Activated CD4-positive, alpha-beta T cell treated with anti-CD3 and anti-CD28 coated beads, Interleukin-2, Interleukin-6, amounts not matched to agents 100 ng/mL and 50 ng/mL, durations not matched to agents 16 hours and 8 hours (primary cell): ENCODE data around the gene NIPAL4.
A peak's percentile ranks its signal among the peaks of the same experiment; 100 is the strongest.

Experiments
- DNase-seq: peaks from one replicate; pipeline ENCODE4 v3.0.0-alpha.2; 2020

Gene NIPAL4

GRCh38 chr5:157486221-157486681, 26.2 kb downstream of the NIPAL4 start:
- DNase-seq, result no peak

- no peak for DNase-seq
Measured at GRCh38 chr5:157486861-157487260, 26.8 kb downstream of the NIPAL4 start.

GRCh38 chr5:157487358-157487757, 27.3 kb downstream of the NIPAL4 start:
- DNase-seq, result no peak

GRCh38 chr5:157491471-157491995, 31.5 kb downstream of the NIPAL4 start:
- no peak for DNase-seq

GRCh38 chr5:157492886-157493285, 32.9 kb downstream of the NIPAL4 start:
- DNase-seq, result no peak

- DNase-seq, result no peak
Measured at GRCh38 chr5:157494178-157494832, 34.3 kb downstream of the NIPAL4 start.

GRCh38 chr5:157496864-157497263, 36.9 kb downstream of the NIPAL4 start:
- DNase-seq, result no peak

- no peak for DNase-seq
Measured at GRCh38 chr5:157497875-157498611, 38.0 kb downstream of the NIPAL4 start.

- peak; percentile 30 for DNase-seq
Measured at GRCh38 chr5:157502143-157502647, 42.2 kb downstream of the NIPAL4 start.

GRCh38 chr5:157504053-157504452, 44.0 kb downstream of the NIPAL4 start:
- DNase-seq, result no peak

- DNase-seq, result no peak
Measured at GRCh38 chr5:157505496-157505895, 45.5 kb downstream of the NIPAL4 start.

GRCh38 chr5:157506066-157506590, 46.1 kb downstream of the NIPAL4 start:
- DNase-seq, result no peak

- no peak for DNase-seq
Measured at GRCh38 chr5:157506981-157507780, 47.2 kb downstream of the NIPAL4 start.

- no peak for DNase-seq
Measured at GRCh38 chr5:157509093-157509492, 49.1 kb downstream of the NIPAL4 start.

- no peak for DNase-seq
Measured at GRCh38 chr5:157509587-157509986, 49.6 kb downstream of the NIPAL4 start.

- no peak for DNase-seq
Measured at GRCh38 chr5:157510682-157511081, 50.7 kb downstream of the NIPAL4 start.

- DNase-seq, result peak; percentile 66
Measured at GRCh38 chr5:157511651-157512644, 51.9 kb downstream of the NIPAL4 start.

- DNase-seq, result no peak
Measured at GRCh38 chr5:157513182-157513581, 53.2 kb downstream of the NIPAL4 start.

GRCh38 chr5:157514974-157515373, 55.0 kb downstream of the NIPAL4 start:
- DNase-seq, result no peak

- no peak for DNase-seq
Measured at GRCh38 chr5:157516006-157516405, 56.0 kb downstream of the NIPAL4 start.

GRCh38 chr5:157516626-157517325, 56.8 kb downstream of the NIPAL4 start:
- no peak for DNase-seq
